ENCODE measurements around the gene ARFIP2. TPM values are rescaled to one million over a fixed set of nuclear protein-coding genes. Genes with fewer than 3 reads are reported as not detected.
"Not testable (repeated sequence)": the region's sequence is repeated elsewhere in the genome, so short reads cannot be mapped to it uniquely, and the experiment has no call there.

ARFIP2 gene
- total RNA-seq, result 10 to 100 TPM; 55.4 to 59.6 (median 56.5) TPM

DNA sequence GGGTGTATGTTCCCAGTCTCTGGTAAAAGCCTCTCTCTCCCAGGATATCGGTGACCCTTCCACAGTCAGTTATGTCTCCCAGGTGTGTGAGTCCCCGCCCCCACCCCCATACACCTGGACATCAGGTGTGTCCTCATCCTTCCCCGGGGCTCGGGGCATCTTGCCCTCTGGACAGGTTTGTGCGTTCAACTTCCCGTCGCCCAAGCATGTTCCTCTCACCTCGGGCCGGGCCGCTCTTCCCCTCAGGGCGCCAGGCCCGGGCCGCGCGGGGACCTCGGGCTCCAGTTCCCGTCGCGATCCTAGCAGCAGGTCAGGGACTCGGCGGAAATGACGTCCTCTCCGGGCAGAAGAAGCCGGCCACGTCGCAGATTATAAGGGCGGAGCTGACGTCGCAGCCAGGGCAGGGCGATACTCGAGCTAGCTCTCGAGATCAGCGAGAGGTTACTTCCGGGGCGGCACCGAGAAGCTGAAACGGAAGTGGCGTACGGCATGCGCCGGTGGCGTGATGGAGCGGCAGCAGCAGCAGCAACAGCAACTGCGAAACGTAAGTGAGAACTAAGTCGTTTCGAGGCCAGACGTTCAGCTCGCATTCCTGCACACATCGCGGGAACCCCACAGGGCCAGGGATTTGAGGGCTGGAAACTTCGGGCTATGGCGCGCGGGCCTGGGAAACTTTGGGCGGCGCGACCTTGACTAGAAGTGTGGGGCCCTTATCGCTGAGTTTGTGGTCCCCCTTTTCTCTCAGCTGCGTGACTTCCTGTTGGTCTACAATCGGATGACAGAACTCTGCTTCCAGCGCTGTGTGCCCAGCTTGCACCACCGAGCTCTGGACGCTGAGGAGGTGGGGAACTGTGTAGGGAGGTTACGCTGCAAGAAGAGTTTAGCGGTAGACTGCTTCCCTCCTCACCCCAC lies at the start of gene ARFIP2, which contains the start of gene TIMM10B:
TSS of gene ARFIP2 (minus strand) at position 320 of the 912 bp plus-strand sequence. CDS start 910 bp downstream, outside the sequence.
TSS of gene TIMM10B (plus strand) at position 490 of the 912 bp plus-strand sequence. CDS start at position 506, 16 bp downstream.
- no peaks in the 10 kb centered on the region for H3K27me3 Mint-ChIP-seq (ENCODE audit: low read depth)
- peak; percentile 94 for DNase-seq

GRCh38 chr11:6530848-6531247 lies 49.7 kb upstream of the ARFIP2 start:
- H3K4me1 Mint-ChIP-seq (ENCODE audit: low read depth), result peaks cover 16% of the 10 kb centered on the region
- H3K4me3 Mint-ChIP-seq, result no peak overlapping the region
- H3K36me3 Mint-ChIP-seq (ENCODE audit: insufficient read depth), result peaks cover 13% of the 10 kb centered on the region
- peak in 1 of 2 donors; percentile 33 for ATAC-seq
- H3K27me3 Mint-ChIP-seq (ENCODE audit: low read depth), result no peaks in the 10 kb centered on the region
- no peaks in the 10 kb centered on the region for H3K9me3 Mint-ChIP-seq
- no peak for DNase-seq

More for the DNA sequence above, at the start of gene ARFIP2, which contains the start of gene TIMM10B:
- ATAC-seq, result peak; percentile 97 to 98
- H3K36me3 Mint-ChIP-seq (ENCODE audit: insufficient read depth), result peaks cover 25% of the 10 kb centered on the region
- H3K4me1 Mint-ChIP-seq (ENCODE audit: low read depth), result peaks cover 31% of the 10 kb centered on the region
- no peaks in the 10 kb centered on the region for H3K9me3 Mint-ChIP-seq
- H3K4me3 Mint-ChIP-seq, result peak within 1 kb of the TSS; percentile 86

GRCh38 chr11:6529266-6529665 lies 48.1 kb upstream of the ARFIP2 start:
- DNase-seq, result no peak
- Mint-ChIP-seq H3K27me3 (ENCODE audit: low read depth) (no peaks in the 10 kb centered on the region), H3K4me3 (no peak overlapping the region), H3K36me3 (ENCODE audit: insufficient read depth) (peaks cover 20% of the 10 kb centered on the region), H3K4me1 (ENCODE audit: low read depth) (peaks cover 27% of the 10 kb centered on the region), H3K9me3 (no peaks in the 10 kb centered on the region)
- ATAC-seq, result no peak

DNA sequence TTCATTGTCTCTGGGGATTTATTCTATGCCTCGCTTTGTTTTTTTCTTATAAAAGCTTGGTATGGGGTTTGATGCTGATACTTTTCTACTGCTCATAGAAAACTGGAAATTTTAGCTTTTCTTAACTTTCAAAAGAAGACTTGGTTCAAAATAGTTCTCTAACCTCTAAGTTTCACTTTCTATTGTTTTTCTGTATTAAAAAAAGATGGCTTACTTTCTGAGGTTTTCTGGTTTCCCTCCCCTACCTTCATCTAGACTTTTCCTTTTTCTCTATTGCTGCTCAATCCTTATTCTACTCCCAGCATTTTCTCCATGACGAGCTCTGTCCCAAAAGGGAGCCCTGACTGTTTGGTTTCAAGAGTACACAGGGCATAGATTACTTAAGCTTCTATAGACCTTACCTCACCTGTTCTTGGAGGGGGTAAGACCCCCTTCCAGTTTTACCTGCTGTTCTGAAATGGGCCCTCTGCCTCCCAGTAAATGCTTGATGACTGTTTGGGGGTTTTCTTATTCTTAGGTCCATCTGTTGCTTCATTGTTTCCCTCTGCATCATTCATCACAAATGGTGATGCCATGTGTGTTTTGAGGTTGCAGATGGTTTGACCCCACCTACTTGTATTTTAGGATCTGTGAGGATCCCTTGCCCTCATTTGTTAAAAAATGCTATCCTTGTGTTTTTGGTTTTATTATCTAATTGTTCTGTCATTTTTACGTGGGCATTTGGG lies 45.4 kb upstream of the ARFIP2 start:
- peak; percentile 17 to 64 for ATAC-seq
- DNase-seq, result no peak

GRCh38 chr11:6523253-6523652 lies 42.1 kb upstream of the ARFIP2 start:
- Mint-ChIP-seq H3K4me1 (ENCODE audit: low read depth) (peaks cover 35% of the 10 kb centered on the region), H3K36me3 (ENCODE audit: insufficient read depth) (peaks cover 48% of the 10 kb centered on the region), H3K27me3 (ENCODE audit: low read depth) (no peaks in the 10 kb centered on the region), H3K4me3 (no peak overlapping the region), H3K9me3 (no peaks in the 10 kb centered on the region)
- peak; percentile 60 to 73 for ATAC-seq
- DNase-seq, result no peak

More for the DNA sequence above, 45.4 kb upstream of the ARFIP2 start:
- Mint-ChIP-seq H3K36me3 (ENCODE audit: insufficient read depth) (peaks cover 29% of the 10 kb centered on the region), H3K9me3 (no peaks in the 10 kb centered on the region), H3K4me3 (peak overlapping the region; percentile 59), H3K27me3 (ENCODE audit: low read depth) (no peaks in the 10 kb centered on the region), H3K4me1 (ENCODE audit: low read depth) (peaks cover 35% of the 10 kb centered on the region)

- H3K27me3 Mint-ChIP-seq (ENCODE audit: low read depth); H3K9me3 Mint-ChIP-seq; ATAC-seq; H3K4me3 Mint-ChIP-seq; DNase-seq: not testable (repeated sequence)
- peaks cover 51% of the 10 kb centered on the region for H3K36me3 Mint-ChIP-seq (ENCODE audit: insufficient read depth)
- H3K4me1 Mint-ChIP-seq (ENCODE audit: low read depth), result peaks cover 30% of the 10 kb centered on the region
Observed at GRCh38 chr11:6521946-6522345, 40.8 kb upstream of the ARFIP2 start.

DNA sequence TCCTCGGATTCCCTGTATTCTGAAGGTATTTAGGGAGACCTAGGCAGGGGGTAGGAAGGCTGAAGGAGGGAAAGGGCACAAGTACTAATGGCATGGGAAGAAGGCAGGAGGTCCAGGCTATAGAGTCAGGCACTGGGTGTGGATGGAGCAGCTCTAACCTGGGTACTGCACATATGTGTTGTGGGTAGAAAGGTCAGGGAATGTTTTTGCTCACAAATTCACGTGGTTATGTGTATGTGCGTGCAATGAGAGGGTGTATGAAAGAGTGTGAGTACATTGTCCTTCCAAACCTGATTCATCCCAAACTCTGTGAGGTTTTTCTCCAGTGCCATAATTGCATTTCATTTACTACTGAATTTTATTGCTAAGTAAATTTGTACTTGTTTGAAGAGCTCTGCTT lies 39.1 kb upstream of the ARFIP2 start:
- DNase-seq (no peak), ATAC-seq (no peak)
- H3K36me3 Mint-ChIP-seq (ENCODE audit: insufficient read depth), result peaks cover 49% of the 10 kb centered on the region
- H3K4me1 Mint-ChIP-seq (ENCODE audit: low read depth), result peaks cover 16% of the 10 kb centered on the region
- no peak overlapping the region for H3K4me3 Mint-ChIP-seq
- H3K27me3 Mint-ChIP-seq (ENCODE audit: low read depth), result no peaks in the 10 kb centered on the region
- H3K9me3 Mint-ChIP-seq, result no peaks in the 10 kb centered on the region

GRCh38 chr11:6516865-6517264 lies 35.7 kb upstream of the ARFIP2 start:
- H3K4me1 Mint-ChIP-seq (ENCODE audit: low read depth), result no peaks in the 10 kb centered on the region
- H3K36me3 Mint-ChIP-seq (ENCODE audit: insufficient read depth), result peaks cover 47% of the 10 kb centered on the region
- H3K4me3 Mint-ChIP-seq, result no peak overlapping the region
- H3K27me3 Mint-ChIP-seq (ENCODE audit: low read depth), result no peaks in the 10 kb centered on the region
- ATAC-seq, result no peak
- H3K9me3 Mint-ChIP-seq, result no peaks in the 10 kb centered on the region
- DNase-seq, result no peak

GRCh38 chr11:6505577-6506240 lies 24.6 kb upstream of the ARFIP2 start:
- H3K9me3 Mint-ChIP-seq, result no peaks in the 10 kb centered on the region
- H3K4me1 Mint-ChIP-seq (ENCODE audit: low read depth), result no peaks in the 10 kb centered on the region
- peaks cover 24% of the 10 kb centered on the region for H3K36me3 Mint-ChIP-seq (ENCODE audit: insufficient read depth)
- DNase-seq (no peak), ATAC-seq (peak; percentile 18 to 59)
- H3K4me3 Mint-ChIP-seq, result no peak overlapping the region
- H3K27me3 Mint-ChIP-seq (ENCODE audit: low read depth), result no peaks in the 10 kb centered on the region

DNA sequence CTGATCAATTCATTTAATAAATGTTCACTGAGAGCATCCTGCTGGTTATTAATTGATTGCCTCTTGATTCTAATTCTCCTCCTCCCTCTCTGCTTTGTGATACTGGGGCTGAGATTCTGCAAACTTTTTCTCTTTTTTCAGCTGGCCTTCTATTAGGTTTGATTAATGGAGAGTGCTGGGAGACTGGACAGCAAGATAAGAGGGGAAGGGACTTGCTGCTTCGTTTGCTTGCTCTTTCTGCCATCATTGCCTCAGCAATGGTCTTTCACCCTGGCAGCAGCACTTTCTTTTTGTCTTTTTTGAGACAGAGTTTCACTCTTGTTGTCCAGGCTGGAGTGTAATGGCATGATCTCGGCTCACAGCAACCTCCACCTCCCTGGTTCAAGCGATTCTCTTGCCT lies 23.0 kb upstream of the ARFIP2 start:
- Mint-ChIP-seq H3K9me3 (no peaks in the 10 kb centered on the region), H3K36me3 (ENCODE audit: insufficient read depth) (peaks cover 19% of the 10 kb centered on the region), H3K27me3 (ENCODE audit: low read depth) (no peaks in the 10 kb centered on the region), H3K4me3 (no peak overlapping the region), H3K4me1 (ENCODE audit: low read depth) (no peaks in the 10 kb centered on the region)
- DNase-seq (no peak), ATAC-seq (no peak)

GRCh38 chr11:6502382-6502781 lies 21.3 kb upstream of the ARFIP2 start:
- Mint-ChIP-seq H3K27me3 (ENCODE audit: low read depth) (no peaks in the 10 kb centered on the region), H3K4me1 (ENCODE audit: low read depth) (no peaks in the 10 kb centered on the region), H3K9me3 (no peaks in the 10 kb centered on the region), H3K36me3 (ENCODE audit: insufficient read depth) (peaks cover 28% of the 10 kb centered on the region), H3K4me3 (no peak overlapping the region)
- DNase-seq, result no peak
- no peak for ATAC-seq

- ATAC-seq (no peak), DNase-seq (no peak)
- H3K4me3 Mint-ChIP-seq, result no peak overlapping the region
- H3K9me3 Mint-ChIP-seq, result no peaks in the 10 kb centered on the region
- no peaks in the 10 kb centered on the region for H3K27me3 Mint-ChIP-seq (ENCODE audit: low read depth)
- peaks cover 26% of the 10 kb centered on the region for H3K36me3 Mint-ChIP-seq (ENCODE audit: insufficient read depth)
- H3K4me1 Mint-ChIP-seq (ENCODE audit: low read depth), result no peaks in the 10 kb centered on the region
Observed at GRCh38 chr11:6498544-6498943, 17.4 kb upstream of the ARFIP2 start.

GRCh38 chr11:6498121-6498520 lies 17.0 kb upstream of the ARFIP2 start:
- DNase-seq (no peak), ATAC-seq (no peak)
- Mint-ChIP-seq H3K4me3 (no peak overlapping the region), H3K36me3 (ENCODE audit: insufficient read depth) (peaks cover 27% of the 10 kb centered on the region), H3K27me3 (ENCODE audit: low read depth) (no peaks in the 10 kb centered on the region), H3K9me3 (no peaks in the 10 kb centered on the region), H3K4me1 (ENCODE audit: low read depth) (no peaks in the 10 kb centered on the region)

Data from activated T-cell treated with anti-CD3 and anti-CD28 coated beads, Interleukin-2, amount 50 U/mL, for 4 hours (primary cell).